Measurements from ENCODE around the gene CRP.
"Not testable (repeated sequence)": the region's sequence is repeated elsewhere in the genome, so short reads cannot be mapped to it uniquely, and the experiment has no call there.

CRP gene

DNA sequence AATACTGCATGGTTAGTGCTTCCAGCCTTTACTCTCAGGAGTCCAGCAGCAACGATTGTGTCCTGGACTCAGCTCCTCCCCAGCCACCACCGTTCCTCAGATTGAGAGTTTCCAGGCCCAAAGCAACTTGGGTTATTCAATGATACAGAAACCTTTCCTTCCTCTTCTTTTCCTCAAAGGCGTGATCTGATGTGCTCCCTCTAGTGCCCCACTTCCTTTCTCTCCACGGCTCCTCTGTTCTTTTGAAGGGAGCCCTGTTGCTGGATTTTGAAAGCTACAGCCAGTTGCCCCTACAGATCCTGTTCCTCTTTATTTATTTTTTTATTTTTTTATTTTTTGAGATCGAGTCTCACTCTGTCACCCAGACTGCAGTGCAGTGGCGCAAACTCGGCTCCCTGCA, 14.1 kb downstream of the CRP start:
- FAIRE-seq: no peak
- DNase-seq (ENCODE audit: low spot score): no peak

DNA sequence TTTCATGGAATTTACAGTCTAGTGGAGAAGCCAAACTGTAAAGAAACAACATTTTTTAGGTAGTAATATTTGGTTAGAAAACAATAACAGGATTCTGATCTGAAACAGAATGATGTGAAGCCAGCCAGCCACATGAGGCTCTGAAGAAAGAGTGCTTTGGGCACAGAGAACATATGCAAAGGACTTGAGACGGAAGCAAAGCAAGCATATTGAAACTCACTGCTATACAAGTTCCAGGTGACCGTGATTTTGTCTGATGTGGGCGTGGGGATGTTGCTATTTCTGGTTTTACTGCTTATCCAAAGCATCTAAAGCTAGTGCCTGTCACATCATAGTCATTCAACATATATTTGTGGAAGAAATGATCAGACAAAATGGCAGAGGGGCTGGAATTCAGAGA, 14.7 kb downstream of the CRP start:
- FAIRE-seq: no peak

DNA sequence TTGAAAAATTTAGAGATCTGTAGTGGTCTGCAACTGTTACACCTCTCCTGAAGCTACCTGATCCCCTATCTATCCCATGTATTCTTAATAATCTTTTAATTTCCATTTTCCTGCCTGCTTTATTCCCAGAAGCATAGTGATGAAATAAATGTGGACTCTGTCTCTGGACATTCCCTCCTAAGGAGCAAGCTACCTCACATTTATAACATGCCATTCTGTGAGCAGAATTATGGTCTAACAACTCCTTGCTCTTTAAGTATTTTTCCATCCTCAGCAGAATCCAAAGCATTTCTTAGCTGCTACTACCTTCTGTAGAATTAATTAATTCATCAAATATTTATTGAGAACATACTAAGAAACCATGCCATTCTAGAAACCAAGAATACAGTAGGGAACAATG, 15.1 kb downstream of the CRP start:
- FAIRE-seq: no peak
- no peak for DNase-seq (ENCODE audit: low spot score)

More for the DNA sequence above, 14.7 kb downstream of the CRP start:
- DNase-seq (ENCODE audit: low spot score): no peak

DNA sequence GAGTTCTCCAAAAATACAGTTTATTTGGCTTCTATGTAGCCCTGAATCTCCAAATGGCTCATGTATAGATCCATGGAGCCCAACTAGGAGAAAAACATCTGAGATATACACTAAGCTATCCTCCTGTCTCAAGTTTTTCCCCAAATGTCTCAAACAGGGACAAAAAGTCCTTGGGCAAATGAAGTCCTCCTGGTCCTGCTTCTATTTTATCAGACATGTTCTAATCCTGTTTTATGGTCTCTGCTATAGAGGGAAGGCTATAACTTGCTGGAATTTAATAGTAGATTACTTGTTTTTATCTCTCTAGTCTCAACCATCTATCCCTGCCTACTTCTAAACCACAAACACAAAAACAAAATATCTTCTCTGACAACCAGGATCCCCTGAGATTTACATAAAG, 26.9 kb downstream of the CRP start:
- FAIRE-seq (no peak), DNase-seq (ENCODE audit: low spot score) (no peak)

DNA sequence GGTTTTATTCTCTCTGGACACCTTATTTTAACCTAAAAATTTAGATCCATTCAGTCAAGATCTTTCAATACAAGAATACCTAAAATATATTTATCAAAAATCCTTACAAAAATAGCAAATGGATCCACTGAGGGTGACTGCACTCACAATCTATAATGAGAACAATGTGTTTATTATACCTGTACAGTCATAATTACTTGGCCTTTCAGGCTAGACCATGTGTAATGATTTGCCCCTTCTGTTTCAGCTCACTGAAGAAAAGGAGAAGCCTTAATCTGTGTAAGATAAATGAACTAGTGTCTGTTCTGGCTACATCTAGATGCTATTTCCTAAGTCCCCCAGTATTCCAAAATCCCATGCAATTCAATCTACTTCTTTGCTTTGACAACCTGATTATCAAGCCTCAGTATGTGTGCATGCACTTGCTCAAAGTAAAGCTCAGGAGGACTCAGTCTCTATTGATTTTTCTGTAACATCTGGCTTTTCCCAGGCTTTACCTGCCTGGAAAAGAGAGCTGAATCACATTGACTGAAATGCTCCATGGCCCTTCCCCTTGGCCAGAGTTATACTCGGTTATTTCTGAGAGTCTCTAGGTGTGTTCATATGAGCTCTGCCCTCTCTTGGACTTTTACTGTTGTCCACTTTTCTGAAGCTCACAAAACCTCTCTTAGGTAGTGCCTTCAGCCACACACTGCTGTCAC, 27.6 kb downstream of the CRP start:
- FAIRE-seq (no peak), DNase-seq (ENCODE audit: low spot score) (no peak)

DNA sequence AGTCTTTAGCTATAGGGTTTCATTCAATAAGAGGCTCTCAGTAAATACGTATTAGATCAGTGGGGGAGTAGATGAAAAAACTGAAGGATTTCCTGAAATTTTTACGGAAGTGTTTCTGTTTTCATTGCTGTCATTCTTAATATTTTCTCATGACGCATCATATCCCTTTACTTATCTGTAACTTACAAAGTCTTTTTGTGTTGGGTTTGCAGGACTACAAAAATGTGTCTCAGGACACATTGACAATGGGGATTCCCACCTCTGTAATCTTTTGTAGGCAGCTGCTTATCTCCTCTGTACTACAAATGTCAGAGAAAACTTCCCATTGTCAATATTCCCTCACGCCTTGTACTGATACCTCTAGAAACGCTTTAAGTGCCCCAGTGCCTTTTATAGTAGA, 35.5 kb downstream of the CRP start:
- no peak for FAIRE-seq
- DNase-seq (ENCODE audit: low spot score): no peak

DNA sequence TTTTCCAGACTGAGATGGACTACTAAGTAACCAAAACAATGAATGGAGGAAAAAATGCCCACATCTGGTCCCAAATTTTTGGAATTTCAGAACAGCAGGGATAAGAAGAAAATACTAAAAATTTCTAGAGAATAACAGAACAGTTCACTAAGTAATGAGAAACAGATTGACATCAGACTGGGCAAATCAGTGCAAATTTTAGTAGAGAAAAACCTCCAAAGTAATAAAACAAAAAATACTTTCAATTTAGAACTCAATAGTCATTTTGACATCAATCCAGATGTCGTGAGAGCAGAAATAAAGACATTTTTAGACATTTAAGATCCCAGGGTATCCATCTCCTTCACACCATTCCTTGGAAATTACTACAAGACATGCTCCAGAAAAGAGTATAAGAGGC, 39.3 kb downstream of the CRP start:
- DNase-seq (ENCODE audit: low spot score) (no peak), FAIRE-seq (no peak)

DNA sequence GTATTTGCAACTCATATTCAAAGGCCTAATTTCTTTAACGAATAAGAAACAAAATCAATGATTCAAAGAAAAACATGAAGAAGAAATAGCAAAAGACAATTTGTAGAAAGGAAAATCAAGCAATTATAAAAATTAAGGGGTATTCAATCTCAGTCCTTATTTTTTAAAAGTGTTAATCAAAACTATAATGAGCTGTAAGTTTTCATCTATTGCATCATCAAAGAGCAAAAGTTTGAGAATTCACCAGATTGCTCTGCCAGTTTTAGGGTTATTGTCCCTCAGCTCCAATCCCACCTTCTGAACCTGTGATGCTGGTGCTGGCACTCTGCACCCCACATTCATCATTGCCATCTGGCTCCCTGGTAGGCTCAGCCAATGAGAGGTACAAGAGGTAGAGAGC, 42.0 kb downstream of the CRP start:
- DNase-seq (ENCODE audit: low spot score); FAIRE-seq: not testable (repeated sequence)

DNA sequence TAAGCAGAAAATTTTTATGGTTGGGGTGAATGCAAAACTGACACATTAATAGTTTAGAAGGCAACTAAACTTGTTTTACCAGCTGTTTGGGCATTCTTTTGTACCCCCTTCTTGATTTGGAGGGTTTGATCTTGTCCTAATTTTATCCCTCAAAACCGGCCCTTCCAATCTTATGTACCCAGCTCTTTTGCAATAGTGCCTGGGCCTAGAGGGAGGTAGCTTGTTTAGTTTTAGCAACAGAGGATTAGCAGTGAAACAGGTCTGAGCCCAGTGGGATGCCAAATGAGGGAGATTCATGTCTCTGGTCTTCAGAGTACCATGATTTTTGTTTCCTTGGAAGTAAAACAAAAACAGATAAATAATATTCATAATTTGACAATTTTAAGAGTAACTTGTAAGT, 45.1 kb downstream of the CRP start:
- no peak for DNase-seq (ENCODE audit: low spot score)

DNA sequence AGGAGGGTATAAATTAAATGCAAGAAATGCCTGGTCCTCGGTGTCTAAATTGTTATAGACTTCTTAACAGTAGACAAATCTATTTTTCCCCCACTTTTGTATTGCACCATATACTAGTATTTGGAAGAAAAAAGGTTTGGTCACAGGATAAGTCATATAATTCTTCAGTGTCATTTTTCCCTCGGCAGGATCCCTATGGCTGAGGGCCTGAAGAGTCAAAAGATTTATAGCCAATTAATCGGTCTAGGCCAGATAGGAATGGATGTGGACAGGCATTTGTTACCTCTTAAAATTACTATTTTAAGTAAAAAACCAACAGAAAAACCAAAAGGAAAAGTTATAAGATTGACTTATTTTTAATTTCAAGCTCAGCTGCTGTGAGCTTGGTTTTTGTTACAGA, 45.6 kb downstream of the CRP start:
- FAIRE-seq: no peak
- DNase-seq (ENCODE audit: low spot score): no peak

More for the DNA sequence above, 45.1 kb downstream of the CRP start:
- FAIRE-seq: no peak

DNA sequence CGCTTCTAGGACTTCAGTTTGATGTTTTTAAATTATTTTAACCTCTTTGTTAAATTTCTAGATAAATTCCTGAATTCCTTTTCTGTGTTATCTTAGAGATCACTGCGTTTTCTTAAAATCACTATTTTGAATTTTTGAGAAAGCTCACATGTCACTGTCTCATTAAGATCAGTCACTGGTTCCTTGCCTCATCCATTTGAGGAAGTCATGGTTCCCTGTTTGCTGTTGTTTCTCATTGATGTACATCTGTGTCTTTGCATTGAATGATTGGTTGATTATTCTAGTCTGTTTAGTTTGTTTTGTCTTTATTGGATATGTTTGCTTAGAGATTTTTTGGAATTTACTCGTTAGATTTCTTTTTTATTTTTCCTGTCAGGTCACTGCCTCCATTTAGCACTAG, 50.1 kb downstream of the CRP start:
- FAIRE-seq: no peak
- DNase-seq (ENCODE audit: low spot score): no peak

DNA sequence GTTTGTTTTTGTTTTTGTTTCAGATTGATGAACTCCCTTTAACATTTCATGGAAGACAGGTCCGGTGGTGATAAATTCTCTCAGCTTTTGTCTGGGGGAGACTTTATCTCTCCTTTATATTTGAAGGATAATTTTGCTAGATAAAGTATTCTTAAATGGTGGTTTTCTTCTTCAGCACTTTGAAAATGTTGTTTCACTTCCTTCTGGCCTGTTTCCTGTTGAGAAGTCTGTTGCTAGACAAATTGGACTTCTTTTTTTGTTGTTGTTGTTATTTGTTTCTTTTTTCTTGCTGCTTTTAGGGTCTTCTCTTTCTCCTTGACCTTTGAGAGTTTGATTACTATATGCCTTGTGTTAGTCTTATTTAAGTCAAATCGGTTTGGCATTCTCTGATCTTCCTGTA, 50.8 kb downstream of the CRP start:
- no peak for DNase-seq (ENCODE audit: low spot score)
- no peak for FAIRE-seq
